Activated CD4-positive, CD25-positive, alpha-beta regulatory T cell treated with anti-CD3 and anti-CD28 coated beads, Interleukin-2, amount 50 U/mL, for 24 hours (primary cell): ENCODE measurements around the gene UNK.

ENCODE experiments used
- ATAC-seq, 2 donors: fragments of 150-1000 bp; cut with Tn5 transposase; one replicate each; pipeline ENCODE4 v1.10.0; 2021; ENCODE audit warnings: mild to moderate bottlenecking in 1 of 2, moderate library complexity in 1 of 2

The UNK gene

DNA sequence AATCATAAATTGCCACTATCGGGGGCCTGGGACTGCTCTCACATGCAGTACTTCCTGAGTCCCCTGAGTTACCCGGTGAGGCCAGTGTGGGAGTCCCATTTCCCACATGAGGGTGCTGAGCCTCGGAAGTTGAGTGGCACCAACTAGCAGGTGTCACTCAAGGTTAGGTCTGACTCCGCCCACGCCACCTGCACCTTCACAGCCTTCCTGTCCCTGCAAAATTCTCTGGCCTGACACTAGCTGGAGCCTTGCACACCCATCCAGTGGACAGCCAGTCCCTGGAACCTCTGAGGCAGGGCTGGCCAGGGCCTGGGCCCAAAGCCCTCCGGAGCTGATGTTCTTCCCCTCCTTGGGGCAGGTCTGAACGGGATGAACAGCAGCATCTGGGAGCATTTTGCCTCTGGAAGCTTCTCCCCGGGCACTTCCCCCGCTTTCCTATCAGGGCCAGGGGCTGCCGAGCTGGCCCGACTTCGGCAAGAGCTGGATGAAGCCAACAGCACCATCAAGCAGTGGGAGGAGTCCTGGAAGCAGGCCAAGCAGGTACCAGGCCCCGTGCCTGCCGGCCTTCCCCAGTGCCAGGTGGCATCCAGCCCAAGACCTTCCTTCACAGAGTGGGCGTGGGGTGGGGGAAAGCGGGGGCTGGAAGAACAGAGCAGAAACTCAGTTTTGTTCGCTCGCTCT, 37.7 kb downstream of the UNK start:
- ATAC-seq, result peak; percentile 26 to 29

DNA sequence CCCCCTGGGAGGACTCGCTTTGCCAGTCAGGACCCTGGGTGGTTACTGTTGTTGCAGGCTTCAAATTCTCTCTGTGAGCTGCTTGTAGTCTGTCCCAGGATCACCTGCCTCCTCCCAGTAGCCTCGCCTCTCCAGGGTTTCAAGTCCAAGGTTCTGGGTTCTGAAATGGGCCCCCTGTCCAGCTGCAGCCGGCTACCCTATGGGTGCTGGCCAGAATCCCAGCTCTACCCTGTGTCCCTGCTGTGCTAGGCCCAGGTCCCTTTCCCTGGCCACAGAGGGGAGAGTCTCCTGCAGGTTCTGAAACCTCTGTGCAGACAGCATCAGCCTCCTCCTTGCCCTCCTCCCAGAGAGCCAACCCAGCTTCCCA, 38.2 kb downstream of the UNK start:
- no peak for ATAC-seq

DNA sequence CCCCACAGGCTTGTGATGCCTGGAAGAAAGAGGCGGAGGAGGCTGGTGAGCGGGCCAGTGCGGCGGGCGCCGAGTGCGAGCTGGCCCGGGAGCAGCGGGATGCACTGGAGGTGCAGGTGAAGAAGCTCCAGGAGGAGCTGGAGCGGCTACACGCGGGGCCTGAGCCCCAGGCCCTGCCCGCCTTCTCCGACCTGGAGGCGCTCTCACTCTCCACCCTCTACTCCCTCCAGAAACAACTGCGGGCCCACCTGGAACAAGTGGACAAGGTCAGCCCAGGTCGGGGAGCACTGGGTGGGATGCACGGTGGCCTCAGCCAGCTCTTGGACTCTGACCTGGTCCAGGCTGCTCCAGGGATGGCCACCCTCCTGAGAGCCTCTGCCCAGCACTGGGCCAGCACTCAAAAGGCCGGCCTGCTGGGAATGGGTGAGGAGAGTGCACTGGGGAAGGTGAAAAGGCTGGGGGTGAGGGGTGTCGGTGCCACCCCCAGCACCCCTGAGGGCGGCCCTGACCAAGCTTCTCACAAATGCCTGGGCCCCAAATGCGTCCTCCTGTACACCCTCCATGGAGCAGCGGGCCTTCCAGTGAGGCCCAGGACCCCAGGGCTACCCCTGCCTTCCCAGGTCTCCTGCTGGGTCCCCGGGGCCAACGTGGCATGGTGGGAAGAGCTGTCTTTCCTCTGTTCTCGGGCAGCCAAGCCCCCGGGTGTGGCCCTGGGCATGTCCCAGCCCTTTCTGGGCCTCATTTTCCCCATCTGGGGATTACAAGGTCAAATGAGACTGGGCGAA, 38.8 kb downstream of the UNK start:
- no peak for ATAC-seq

DNA sequence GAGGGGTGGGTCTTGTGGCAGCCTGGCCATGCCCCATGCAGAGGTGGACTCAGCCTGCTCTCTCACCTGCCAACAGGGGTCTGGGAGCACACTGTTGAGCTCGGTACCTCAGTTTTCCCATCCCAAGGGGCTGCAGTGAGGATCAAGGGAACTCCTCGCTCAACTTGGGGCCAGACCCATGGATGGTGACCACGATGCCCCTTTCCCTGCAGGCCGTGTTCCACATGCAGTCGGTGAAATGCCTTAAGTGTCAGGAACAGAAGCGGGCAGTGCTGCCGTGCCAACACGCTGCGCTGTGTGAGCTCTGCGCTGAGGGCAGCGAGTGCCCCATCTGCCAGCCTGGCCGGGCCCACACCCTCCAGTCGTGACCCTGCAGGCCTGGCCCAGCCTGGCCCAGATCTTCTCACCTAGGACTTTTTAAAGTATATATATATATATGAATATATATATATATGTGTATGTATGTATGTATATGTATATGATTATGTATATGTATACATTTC, 39.5 kb downstream of the UNK start:
- ATAC-seq, result no peak

DNA sequence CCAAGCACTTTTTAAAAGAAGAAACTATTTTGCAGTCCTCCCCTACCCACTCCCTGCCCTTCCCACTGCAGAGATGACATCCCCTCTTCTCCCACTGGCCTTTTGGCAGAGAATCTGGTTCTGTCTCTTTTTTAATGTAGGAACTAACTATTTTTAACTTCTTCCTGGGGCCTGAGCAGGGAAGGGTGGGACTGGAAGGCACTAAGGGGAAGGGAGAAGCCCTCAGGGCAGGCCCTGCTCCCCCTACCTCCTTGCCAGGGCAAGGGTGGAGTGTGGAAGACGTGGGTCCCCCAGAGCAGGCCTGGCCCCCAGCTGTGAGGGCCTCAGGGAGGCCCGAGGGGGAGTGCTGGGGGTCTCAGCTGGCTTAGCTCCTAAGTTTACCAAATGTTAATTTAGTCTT, 40.1 kb downstream of the UNK start:
- no peak for ATAC-seq

DNA sequence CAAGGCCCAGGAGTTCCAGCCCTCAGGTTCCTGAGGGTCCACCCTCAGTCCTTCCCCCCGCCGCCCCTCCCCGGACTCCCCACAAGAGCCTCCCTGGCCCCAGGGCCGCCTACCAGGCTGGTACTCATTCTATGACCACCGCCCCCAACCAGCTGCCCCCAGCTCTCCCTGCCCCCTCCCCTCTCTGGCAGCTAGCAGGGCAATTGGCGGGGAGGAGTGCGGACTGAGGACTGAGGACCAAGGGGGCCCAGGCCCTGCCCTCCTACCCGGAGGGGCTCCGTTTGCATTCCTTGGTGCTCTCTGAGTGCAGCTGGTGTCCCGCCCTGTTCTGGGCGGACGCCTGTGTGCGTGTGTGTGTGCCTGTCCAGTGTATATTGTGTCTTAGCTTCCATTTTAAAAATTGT, 40.5 kb downstream of the UNK start:
- ATAC-seq, result no peak

DNA sequence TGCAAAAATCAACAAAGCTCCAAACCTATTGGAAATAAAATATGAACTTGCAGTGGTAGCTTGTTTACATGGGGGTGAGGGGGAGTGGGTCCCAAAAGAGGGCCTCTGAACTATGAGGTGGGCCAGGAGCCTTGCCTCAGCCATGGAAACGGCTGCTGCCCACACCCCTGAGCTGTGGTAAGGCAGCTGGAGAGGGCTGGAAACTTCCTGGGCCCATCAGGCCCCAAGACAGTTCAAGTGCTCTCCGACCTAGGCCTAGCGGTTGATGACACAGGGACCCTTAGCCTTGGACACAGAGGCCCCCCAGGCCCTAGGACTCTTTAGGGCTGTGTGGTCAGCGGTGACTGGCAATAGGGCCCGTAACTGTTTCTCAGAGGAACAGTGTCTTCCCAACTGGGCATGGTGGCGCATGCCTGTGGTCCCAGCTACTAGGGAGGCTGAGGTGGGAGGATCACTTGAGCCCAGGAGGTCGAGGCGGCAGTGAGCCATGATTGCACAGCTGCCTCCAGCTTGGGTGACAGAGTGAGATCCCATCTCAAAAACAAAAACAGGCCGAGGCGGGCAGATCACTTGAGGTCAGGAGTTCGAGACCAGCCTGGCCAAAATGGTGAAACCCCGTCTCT, 41.3 kb downstream of the UNK start:
- ATAC-seq, result no peak

DNA sequence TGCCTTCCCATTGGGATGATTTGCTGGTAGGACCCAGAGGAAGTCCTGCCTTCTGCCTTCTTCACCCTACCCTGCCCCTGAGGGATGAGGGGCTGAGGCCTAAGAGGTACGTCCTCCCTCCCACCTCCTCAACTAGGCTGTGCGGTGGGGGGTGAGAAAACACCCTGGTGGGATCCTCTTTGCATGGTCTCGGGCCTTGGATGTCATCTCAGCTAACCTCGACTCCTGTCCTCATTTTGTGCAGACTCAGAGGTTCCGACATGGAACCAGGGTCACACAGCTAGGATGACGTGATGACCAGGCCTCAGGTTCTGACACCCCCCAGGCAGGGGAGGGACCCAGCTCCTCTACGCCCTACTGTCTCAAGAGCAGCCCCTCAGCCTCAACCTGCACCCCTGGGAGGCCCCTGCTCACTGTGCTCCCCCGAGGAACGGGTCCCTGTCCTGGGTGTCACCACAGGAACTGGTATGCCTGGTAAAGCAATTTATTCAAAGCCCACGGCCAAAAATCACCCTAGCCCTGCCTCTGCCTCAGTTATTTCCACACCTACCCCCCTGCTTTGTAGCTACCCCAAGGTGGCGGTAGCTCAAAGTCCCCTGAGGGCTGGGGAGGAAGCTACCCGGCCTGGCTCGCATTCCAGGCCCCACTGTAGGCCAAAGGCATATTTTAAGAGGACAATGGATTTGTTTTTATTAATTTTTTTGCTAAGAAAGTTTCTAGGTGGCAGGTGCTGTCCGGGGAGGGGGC, 42.1 kb downstream of the UNK start:
- no peak for ATAC-seq

DNA sequence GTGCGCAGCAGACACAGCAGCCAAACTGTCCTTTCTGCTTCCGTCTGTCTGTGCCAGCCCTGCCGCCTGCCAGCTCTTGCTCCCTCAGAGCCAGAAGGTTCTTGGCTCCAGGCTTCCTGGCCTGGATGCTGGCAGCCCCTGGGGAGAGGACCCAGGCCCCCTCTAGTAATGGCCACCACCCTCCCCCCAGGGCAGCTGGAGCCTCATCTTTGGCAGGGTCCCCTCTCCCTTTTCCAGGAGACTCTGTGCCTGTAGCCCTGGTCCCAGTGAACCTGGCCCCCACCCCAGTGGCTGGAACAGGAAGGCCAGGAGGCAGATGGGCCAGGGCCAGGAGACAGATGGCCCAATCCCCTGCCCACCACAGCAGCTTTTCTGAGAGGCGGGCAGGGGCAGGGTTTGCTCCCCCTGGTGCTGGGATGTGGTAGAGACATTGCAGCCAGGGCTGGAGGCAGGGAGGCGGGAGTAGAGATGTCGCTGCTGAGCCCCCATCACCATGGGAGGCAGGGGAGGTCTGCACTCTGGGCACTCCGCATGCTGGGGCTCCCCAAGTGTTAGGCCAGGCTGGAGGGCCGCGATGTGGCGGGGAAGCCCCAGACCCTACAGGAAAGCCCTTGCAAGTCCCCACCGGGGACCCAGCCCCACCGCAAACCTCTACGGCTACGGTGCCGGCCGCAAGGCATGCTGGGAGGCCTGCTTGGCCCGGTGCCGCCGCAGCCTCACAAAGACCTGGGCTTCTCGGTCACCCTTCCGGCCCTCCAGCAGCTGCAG, 42.9 kb downstream of the UNK start:
- peak; percentile 46 to 60 for ATAC-seq

DNA sequence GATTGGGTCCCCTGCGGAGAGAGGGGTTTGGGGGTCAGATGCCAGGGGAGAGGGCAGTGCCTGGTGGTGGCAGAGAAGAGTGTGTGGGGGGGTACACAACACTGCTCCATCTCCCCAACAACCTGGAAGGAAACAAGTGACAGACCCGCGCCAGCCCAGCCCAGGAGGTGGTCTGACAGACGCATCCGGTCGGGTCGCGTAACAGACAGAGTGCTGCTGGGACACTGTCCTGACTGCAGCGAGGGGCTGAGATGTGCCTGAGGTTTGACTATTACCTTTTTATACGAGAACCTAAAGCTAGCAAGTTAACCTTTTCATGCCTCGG, 43.4 kb downstream of the UNK start:
- ATAC-seq, result no peak

DNA sequence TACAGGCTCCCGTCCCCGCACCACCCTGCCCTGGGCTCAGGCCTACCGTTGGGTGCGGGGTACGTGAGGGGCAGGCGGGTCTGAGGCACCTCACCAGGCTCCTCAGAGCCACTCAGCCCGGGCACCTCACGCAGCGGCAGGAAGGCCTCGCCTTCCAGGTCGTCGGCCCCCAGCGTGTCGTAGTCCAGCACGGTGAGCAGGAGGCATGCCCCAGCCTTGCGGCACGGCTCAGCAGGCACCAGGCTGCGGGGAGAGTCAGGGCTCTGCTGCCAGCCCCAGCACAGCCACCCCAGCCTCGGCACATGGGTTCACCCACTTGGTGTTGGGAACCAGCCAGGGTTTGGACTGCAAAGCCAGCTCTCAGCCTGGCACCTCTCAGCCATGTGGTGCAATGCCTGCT, 44.1 kb downstream of the UNK start:
- ATAC-seq, result no peak

DNA sequence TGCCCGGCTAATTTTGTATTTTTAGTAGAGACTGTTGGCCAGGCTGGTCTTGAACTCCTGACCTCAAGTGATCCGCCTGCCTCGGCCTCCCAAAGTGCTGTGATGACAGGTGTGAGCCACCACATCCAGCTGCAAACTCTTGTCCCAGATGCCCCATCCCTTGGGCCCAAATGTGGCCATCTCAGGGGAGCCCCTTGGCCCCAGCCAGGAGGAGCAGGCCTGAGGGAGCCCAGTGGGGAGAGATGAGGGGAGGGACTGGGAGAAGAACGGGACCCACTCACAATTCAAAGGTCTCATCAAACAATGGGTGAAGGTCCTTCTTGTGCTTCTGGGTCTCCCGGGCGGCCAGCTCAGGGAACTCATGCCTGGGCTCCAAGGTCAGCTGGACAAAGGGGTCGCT, 45.1 kb downstream of the UNK start:
- no peak for ATAC-seq

DNA sequence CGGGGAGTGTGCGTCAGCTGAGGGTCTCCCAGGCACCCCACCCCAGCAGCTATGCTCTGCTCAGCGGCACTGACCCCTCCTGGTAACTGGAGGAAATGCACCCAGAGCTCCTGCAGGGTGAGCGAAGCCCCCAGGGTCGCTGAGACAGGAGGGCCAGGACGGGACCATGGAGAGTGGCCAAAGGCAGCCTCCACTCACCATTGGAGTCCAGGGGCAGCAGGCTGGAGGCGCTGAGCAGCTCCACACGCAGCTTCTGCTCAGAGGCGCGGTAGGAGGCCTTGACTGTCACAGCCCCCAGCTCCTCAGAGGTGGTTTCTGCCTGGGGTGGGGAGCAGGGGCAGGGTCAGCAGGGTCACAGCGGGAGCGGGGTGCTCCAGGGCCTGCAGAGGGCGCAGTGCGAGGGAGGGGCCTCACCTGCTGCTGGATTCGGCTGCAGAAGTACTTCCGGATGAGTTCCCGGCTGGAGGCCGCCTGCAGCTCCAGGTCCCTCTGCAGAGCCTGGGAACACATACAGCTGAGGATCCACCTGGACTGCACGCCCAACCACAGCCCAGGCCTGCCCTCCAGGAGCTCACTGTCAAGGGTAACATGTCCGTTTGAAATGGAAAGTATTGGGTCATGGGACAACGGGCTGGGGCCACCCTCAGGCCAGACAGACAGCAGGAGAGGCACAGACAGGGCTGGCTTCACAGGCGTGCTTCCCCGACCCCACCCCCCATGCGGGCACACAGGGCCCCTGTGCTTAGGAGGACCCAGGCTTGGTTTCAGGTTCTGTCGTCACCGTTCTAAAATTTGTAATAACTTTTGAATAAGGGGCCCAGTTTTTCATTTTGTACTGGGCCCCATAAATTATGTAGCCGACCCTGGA, 45.8 kb downstream of the UNK start:
- no peak for ATAC-seq

DNA sequence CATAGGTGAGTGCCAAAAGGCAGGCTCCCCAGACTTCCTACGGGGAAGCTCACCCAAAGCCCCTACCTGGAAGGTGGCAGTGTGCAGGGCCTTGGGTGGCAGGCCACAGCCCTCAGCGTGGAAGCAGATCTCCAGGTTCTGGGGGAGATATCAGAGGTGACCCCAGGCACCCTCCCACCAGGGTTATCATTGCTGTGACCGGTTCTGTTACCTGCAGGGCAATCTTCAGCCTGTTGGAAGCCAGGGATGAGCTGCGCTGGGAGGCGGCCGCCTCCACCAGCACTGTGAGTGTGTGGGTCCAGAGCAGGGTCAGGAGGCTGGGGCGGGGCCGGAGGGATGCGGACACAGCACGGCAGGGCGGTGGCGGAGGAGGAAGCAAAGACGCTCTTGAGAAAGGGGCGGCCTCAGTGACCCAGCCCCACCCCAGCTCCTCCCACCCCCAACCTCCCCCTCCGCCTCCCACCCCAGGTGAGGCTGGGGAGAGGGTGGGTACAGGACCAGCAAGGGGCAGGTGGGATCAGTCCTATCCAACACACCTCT, 46.5 kb downstream of the UNK start:
- no peak for ATAC-seq

DNA sequence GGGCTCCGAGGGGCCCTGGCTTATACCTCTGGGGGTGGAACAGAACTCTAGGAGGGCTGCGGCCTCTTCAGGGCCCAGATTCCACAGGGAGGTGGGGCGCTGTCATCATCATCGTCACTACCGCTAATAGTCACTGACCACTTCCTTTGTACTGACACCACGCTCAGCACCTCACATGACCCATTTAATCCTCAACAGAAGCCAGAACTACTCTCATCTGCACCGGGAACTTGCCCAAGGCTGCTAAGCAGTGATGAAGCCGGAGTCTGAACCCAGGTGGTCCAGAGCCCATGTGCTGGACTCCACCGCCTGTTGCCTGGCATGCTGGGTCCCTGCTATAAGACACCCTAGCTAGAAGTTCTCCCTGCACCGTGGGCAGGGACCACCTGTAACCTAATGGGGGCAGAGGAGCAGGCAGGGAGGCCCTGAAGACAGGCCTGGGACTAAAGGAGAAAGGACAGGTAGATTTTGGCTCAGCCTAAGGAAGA, 47.6 kb downstream of the UNK start:
- peak; percentile 86 to 90 for ATAC-seq

DNA sequence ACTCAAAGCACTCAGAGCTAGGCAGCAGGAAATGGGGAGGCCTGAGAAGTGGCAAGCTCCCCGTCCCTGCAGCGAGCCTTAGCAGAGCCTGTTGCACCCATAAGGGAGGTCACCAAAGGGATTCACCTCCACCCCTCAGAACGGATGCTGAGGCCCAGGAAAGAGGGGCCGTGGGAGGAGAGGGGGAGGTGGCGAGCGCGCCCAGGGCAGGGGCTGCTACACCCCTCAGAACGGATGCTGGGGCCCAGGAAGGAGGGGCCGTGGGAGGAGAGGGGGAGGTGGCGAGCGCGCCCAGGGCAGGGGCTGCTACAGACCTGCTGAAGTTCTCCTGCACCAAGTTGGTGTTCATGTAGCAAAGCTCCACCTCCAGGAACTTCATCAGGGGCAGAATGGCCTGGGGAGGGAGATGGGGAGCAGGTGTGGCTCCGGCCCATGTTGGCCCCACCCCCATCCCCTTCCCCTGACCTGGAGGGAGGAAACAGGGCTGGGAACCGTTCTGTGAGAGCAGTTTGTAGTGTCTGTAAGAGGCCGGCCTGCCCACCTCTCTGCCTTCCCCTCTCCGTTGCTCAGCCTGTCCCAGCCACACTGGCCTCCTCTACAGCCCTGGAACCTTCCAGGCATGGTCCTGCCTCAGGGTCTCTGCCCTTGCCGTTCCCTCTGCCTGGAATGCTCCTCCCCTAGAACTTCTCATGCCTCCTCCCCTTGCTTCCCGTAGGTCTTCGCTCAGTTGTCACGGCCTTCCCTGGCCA, 48.2 kb downstream of the UNK start:
- ATAC-seq, result peak; percentile 24 to 29

DNA sequence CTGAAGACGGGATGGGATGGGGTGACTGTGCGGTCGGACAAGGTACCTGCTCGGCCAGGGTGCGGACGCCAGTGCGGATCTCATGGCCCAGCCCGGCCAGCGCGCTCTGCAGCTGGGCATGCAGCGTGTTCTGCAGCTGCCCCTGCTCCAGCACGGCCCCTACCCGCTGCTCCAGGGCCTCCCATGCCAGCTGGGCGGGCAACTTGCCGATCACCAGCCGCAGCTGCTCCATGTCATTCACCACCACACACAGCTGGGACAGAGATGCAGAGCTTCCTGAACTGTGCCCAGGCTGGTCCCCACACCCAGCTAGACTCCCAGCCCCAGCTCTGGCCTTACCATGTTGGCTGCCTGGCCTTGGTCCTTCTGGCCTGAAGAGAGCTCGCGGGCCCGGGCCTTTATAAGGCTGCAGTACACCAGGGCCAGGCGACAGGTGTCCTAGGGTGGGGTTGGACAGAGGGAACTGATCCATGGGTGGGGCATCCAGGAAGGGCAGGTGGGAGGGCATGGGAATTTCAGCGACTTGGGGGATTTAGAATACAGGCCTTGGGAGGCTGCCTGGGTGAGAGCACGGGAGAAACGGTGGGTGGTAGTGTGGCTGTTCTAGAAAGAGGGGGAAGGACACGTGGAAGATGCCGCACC, 49.8 kb downstream of the UNK start:
- no peak for ATAC-seq

DNA sequence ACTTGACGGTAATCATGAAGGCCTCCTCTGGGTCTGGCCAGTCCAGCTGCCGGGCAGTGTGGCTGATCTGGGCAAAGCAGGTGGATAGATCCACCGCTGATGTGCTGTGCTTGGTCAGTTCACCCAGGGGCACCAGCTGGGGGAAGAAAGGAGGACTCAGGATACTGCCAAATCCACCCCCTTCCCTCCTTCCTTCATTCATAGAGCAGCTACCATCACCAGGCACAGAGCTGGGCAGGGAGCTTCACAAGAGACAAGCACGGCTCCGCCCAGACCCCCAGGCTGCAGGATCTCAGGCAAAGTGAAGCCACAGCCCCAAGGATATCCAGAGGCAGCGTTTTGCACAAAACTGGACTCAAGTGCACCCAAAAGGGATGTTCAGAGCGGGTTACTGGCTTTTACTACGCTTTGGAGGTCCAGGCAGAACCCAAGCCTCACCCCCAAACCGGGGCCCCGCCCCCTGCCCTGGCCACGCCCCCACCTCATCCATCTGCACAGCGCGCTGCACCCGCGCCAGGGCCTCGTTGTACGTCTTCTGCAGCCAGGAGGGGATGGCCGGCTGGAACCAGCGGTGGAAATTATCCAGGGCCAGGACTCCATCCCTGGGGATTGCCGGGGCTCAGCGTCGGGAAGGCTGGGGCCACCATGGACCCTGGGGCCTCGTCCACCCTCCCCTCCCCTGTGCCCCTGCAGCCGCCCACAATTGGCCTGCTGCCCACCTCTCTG, 50.5 kb downstream of the UNK start:
- no peak for ATAC-seq

DNA sequence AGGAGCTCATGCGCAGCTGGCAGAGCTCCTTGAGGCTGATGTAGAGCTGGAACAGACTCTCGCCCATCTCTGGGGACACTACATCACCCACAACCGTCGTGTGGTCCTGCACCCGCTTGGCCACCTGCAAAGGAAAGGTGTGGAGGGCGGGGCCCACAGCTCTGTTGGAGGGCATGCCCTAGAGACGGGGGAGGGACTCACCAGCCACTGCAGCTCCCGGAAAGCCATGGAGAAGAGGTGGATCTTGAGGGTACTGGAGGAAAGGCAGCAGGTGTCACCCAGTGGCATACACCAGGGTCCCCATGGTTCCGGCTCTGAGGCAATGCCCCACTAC, 51.0 kb downstream of the UNK start:
- ATAC-seq, result no peak
